GM21360 (cell line): Measurements from ENCODE around the gene RBMS3.
"Not testable (repeated sequence)": the region's sequence is repeated elsewhere in the genome, so short reads cannot be mapped to it uniquely, and the experiment has no call there.

Experiments
- ATAC-seq: cut with Tn5 transposase; IDR thresholded peaks from one replicate; pipeline ENCODE4 v1.9.1; 2021; ENCODE audit warnings: mild to moderate bottlenecking, moderate library complexity; ENCODE audit not compliant: unreplicated experiment

The RBMS3 gene

DNA sequence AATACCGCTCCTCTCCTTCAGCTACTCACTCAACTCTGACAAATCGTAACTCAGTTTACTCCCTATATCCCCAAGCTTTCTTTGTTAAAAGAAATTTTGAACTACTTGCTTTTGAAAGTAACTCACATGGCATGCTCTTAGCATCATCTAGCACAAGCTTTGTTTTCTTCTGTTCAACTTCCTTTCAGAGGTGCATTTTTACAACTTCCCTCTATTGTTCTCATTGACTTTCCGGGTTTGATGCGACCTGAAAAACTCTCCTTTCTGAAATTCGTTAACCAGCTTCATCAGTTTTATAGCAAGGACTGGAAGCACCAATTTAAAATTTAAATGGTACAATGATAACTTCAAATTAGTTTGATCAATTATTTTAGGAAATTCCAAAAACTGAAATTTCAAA lies 696.0 kb downstream of the RBMS3 start:
- no peak for ATAC-seq

GRCh38 chr3:29977360-29977759 lies 696.5 kb downstream of the RBMS3 start:
- no peak for ATAC-seq

- ATAC-seq, result no peak
Measured at GRCh38 chr3:29978036-29978435, 697.2 kb downstream of the RBMS3 start.

DNA sequence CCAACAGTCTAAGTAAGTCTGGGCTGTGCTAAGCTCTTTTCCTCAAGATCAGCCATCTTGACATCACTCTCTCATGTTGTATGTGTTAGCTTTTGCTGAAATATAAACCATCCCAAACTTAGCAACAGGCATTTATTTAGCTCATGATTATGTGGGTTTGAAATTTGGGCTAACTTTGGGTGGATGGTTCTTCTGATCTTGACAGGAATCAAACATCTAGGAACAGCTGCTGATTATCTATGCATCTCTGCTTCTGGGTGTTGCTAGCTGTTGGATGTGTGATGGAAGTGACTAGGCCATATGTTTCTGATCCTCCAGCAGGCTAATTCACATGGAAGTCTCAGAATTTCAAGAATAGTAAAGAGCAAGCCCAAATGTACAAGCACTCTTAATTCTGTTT lies 710.3 kb downstream of the RBMS3 start:
- ATAC-seq, result no peak

DNA sequence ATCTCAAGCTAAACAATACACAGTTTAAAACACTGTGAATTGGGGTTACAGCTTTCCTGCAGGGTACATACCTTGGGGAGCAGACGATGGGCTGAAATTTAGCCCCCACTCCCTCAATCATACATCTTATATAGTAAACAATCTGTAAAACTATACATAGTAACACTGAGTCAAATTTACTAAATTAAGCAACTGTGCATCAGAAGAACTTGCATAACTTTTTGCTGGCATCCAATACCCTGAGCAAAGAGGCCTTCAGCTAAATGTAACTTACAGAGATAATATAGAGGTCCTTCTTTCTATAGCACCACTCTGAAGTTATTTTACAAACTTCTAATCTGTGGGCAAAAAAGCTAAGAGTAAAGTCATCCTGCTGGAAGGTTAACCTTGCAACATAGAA lies 721.9 kb downstream of the RBMS3 start:
- ATAC-seq, result no peak

DNA sequence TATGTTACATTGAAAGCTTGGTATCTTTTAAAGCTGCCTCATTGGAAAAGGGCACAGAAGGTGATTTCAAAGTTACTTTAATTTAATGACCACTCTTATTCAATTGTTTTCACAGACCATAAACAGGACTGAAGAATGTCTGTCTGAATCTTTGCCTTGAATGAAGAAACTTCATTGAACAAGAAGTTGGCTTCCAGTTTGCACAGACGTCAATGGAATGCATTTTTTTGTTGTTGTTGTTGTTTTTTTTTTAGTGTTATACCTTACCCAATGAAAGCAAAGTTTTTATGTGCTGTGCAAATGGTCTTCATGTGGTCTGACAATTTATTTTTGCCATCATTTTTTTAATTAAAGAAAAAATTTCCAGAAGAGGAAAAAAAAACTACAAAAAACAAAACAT lies 722.9 kb downstream of the RBMS3 start:
- ATAC-seq, result no peak

DNA sequence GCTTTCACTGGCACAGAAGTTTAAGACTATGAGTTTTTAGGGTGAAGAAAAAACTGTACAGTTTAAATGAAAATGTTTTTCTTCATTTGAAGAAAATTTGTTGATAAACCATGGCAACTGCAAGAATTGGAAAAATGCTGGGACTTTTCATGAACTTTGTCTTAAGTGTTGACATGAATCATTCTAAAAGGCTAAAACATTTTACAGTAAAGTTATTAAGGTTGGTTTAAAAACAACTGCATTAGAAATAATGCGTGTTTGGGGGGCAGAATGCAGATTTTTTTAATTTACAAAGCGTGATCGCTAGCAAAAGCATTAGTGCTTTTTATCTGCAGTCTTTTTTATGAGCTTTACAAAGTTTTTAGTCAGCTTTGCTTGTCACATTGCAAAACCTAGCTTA lies 723.6 kb downstream of the RBMS3 start:
- ATAC-seq, result no peak

- no peak for ATAC-seq
Measured at GRCh38 chr3:30006111-30006510, 725.2 kb downstream of the RBMS3 start.

DNA sequence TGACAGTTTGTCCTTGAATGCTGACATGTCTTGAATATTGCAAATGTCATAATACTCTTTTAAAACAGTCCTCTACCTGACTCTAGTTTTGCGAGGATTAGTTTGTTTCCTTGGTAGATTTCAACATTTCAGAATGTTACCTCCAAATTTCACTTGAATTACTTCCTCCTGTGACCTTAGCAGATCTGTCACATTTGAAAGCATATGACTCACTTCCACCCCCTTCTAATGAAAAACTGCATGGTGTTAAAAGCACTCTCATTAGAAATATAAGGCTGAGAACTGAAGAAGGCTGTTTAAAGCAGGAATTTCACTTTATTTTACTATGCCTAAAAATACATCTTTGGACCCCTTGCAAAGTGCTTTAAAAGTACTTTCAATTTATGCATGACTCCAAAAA lies 726.8 kb downstream of the RBMS3 start:
- ATAC-seq, result no peak

DNA sequence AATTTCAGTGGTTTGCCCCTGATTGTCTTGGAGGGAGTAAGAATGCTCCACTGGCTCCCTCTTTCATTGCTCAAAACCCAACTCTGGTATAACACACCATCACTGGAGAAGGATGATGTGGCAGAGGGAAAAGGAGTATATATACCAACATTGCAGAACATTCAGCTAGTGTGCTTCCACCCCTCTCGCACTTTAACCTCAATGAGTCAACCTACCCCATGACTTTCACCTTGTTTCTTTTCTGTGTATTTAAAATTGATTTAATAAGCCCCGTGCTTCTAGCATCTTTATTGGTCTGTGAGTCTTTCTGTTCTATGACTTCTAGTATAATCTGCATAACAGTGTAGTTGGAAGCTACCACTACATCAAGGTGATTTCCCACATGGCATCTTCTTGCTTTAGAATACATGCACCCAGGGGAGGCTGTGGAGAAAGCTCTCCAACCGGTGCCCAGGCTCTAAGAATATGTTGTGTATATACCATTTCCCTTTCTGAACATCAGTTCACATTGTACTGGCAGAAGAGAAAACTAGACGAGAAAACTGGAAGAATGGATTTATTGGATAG lies 730.4 kb downstream of the RBMS3 start:
- ATAC-seq, result no peak

DNA sequence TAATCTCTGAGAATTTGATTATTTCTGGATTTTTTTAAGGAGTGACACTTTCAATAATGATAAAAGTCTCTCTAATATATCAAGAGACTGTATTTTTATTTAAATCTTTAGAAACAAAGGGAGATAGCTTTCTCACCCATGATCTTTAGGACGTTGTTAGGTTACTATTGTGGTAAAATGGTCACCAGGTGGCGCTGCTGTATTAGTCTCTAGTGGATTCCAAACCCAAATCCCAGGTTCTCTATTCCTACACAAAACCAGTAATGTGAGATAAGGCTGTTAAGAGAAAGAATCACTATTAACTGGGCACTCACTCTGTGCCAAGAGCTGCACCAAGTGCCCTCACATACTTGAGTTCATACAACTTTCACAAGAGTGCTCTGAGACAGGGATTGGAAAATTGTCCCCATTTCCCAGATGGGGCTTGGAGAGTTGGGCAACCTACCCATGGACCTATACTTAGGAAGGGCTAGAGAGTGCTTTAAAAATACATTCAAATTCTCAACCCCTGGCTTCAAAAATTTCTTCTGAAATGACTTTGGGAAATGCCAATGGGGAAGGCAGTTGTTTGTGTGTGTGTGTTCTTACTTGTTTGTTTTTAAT lies 732.2 kb downstream of the RBMS3 start:
- ATAC-seq, result no peak

DNA sequence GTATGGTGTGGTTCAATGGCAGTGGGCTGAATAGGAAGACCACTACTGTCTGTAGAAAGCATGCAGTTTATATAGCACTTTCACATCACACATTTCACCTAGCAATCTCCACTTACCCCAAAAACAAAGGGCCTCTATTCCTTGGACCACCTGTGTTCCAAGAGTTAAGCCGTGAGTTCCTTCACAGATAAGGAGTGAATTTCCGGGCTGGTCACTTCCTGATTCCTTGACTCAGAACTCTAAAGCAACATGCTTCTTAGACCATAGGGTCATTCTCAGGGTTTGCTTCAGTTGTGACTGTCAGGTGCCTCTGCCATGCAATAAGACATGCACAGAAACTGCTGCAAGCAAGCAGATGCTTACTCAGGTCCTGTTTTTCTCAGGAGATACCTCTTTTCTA lies 737.0 kb downstream of the RBMS3 start:
- ATAC-seq, result no peak

DNA sequence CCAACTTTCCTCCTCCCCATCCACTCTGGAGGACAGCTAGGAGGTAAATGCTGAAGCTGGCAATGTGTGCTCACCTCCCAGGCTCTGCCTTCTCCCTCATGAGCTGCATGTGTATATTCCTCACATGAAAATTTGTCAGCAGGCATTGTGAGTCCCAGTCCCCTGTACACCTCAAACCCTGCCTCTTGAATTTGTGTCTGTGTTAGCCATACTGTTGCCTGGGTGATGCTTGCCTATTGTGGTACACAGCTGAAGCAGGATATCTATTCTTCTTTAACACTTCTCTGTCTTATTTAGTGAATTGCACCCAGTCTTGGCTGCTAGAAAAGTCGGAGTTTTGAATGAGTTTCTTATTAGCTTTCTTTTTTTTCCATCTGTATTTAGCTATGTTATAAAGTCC lies 739.5 kb downstream of the RBMS3 start:
- no peak for ATAC-seq

- ATAC-seq, result no peak
Measured at GRCh38 chr3:30024466-30024865, 743.6 kb downstream of the RBMS3 start.

DNA sequence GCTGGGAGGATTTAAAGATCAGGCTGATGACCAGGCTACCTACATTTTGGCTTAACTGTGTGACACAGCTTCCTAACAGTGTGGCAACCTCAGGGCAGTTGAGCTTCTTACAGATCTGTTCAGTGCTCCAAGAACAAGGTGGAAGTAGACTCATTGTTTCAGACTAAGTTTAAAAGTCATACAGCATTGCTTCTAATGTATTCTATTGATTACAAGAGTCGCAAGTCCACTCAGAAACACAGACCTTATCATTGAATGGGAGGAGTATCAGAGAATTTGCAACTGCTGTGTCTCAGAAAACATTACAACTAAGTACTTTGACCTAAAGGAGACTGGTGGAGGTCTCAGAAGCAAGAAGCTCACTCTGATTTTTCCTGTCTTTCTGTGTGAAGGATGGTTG lies 746.0 kb downstream of the RBMS3 start:
- ATAC-seq, result no peak

DNA sequence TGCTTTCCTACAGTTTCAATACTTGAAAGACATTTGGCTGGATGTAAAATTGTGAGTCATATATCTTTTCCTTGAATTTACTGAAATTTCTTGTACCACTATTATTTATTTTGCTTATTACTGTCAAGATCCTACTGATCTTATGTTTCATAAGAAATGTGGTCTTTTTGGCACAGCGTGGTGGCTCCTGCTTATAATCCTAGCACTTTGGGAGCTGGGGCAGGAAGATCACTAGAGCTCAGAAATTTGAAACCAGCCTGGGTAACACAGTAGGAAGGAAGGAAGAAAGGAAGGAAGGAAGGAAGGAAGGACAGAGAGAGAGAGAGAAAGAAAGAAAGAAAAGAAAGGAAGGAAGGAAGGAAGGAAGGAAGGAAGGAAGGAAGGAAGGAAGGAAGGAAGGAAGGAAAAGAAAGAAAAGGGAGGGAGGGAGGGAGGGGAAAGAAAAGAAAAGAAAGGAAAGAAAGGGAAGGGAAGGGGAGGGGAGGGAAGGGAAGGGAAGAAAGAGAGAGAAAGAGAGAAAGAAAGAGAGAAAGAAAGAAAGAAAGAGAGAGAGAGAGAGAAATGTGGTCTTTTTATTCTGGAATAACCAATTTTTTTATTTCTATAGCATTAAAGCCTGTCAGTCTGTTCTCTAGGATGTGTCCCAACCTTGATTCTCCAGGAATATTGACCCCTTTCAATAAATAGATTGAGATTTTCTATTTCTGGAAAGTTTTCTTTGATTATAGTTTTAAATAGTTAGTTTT lies 753.5 kb downstream of the RBMS3 start:
- no peak for ATAC-seq

- no peak for ATAC-seq
Measured at GRCh38 chr3:30035935-30036567, 755.2 kb downstream of the RBMS3 start.

- no peak for ATAC-seq
Measured at GRCh38 chr3:30040126-30040525, 759.3 kb downstream of the RBMS3 start.

- not testable (repeated sequence) for ATAC-seq
Measured at GRCh38 chr3:30041481-30041880, 760.6 kb downstream of the RBMS3 start.

- no peak for ATAC-seq
Measured at GRCh38 chr3:30042274-30042859, 761.5 kb downstream of the RBMS3 start.

DNA sequence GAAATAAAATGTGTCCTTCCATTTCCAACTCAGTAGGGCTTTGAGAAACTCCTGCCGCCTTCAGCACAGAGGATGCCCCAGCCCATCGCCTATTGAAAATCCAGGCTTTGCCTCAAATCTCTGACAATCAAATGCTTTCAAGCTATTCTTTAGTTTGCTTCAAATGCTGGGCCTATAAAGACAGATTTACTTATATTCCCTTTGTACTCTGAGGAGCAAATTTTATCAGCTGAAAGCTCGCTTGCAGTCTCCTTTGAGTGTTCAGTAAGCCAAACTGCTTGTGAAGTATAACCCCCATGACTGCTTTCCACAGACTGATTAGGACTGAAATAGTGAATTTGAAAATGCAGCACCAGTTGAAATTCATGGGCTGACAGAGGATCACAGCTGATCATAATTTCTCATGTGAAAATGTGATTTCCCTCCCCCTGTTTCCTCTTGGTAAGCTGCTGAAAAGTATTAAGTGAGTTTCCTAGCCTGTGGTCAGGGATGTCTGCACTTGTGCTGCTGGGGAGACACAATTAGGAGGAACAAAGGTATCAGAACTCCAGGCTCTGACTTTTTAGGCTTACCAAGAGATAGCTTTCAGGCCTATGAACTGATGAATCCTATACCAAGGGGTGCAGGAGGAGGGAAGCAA lies 762.2 kb downstream of the RBMS3 start:
- ATAC-seq, result no peak
